H9 (cell line): ENCODE measurements around the gene SORCS2. TPM values are rescaled to one million over a fixed set of nuclear protein-coding genes. Genes with fewer than 3 reads are reported as not detected.

ENCODE experiments used
- DNase-seq: peaks from one replicate; pipeline ENCODE4 v3.0.0-alpha.2; 2017
- H2AFZ ChIP-seq: one replicate; pipeline ENCODE4 v1.6.1; 2013; ENCODE audit warnings: mild to moderate bottlenecking, low read length, control low read depth, moderate library complexity
- H2AK5ac ChIP-seq: 2 replicates; pipeline ENCODE4 v1.6.1; 2013; ENCODE audit warnings: low read length, control low read depth, mixed read lengths; ENCODE audit not compliant: insufficient read length
- H2BK120ac ChIP-seq: one replicate; pipeline ENCODE4 v1.6.1; 2013; ENCODE audit warnings: low read depth, mild to moderate bottlenecking, low read length, control low read depth, inconsistent platforms; ENCODE audit not compliant: poor library complexity, severe bottlenecking
- H2BK12ac ChIP-seq: 2 replicates; pipeline ENCODE4 v1.6.1; 2013; ENCODE audit warnings: low read length, control low read depth, mixed read lengths, low read depth; ENCODE audit not compliant: insufficient read length
- H2BK15ac ChIP-seq: 2 replicates; pipeline ENCODE4 v1.6.1; 2013; ENCODE audit warnings: low read depth, low read length, control low read depth
- H2BK20ac ChIP-seq: one replicate; pipeline ENCODE4 v1.6.1; 2013; ENCODE audit warnings: low read depth, mild to moderate bottlenecking, low read length, control low read depth, inconsistent platforms; ENCODE audit not compliant: poor library complexity, severe bottlenecking
- H2BK5ac ChIP-seq: 2 replicates; pipeline ENCODE4 v1.6.1; 2013; ENCODE audit warnings: low read length, control low read depth, mixed read lengths; ENCODE audit not compliant: insufficient read length
- H3K14ac ChIP-seq: 2 replicates; pipeline ENCODE4 v1.6.1; 2013; ENCODE audit warnings: low read length, control low read depth; ENCODE audit not compliant: insufficient read depth
- H3K18ac ChIP-seq: 2 replicates; pipeline ENCODE4 v1.6.1; 2013; ENCODE audit warnings: low read depth, mild to moderate bottlenecking, mixed read lengths, low read length, control low read depth; ENCODE audit not compliant: insufficient read length
- H3K23ac ChIP-seq: 2 replicates; pipeline ENCODE4 v1.6.1; 2013; ENCODE audit warnings: low read length, control low read depth, mixed read lengths, low read depth; ENCODE audit not compliant: insufficient read length
- H3K23me2 ChIP-seq: 2 replicates; pipeline ENCODE4 v1.6.1; 2013; ENCODE audit warnings: low read depth, mild to moderate bottlenecking, mixed read lengths, low read length, control low read depth; ENCODE audit not compliant: insufficient read length, poor library complexity, severe bottlenecking
- H3K27ac ChIP-seq: 2 replicates; pipeline ENCODE4 v1.5.1; 2013; ENCODE audit warnings: low read length, control low read depth, mixed read lengths, low read depth; ENCODE audit not compliant: insufficient read length
- H3K27me3 ChIP-seq: 2 replicates; pipeline ENCODE4 v1.6.1; 2013; ENCODE audit warnings: low read length, control low read depth, inconsistent platforms; ENCODE audit not compliant: insufficient read depth
- H3K4ac ChIP-seq: 2 replicates; pipeline ENCODE4 v1.6.1; 2013; ENCODE audit warnings: low read depth, mild to moderate bottlenecking, control low read depth, inconsistent platforms, low read length, moderate library complexity
- H3K4me1 ChIP-seq: 2 replicates; pipeline ENCODE4 v1.6.1; 2013; ENCODE audit warnings: low read length, control low read depth, inconsistent platforms; ENCODE audit not compliant: insufficient read depth
- H3K4me2 ChIP-seq: 2 replicates; pipeline ENCODE4 v1.6.1; 2013; ENCODE audit warnings: low read length, control low read depth, mixed read lengths; ENCODE audit not compliant: insufficient read length, insufficient read depth
- H3K56ac ChIP-seq: 2 replicates; pipeline ENCODE4 v1.6.1; 2013; ENCODE audit warnings: low read depth, mild to moderate bottlenecking, mixed read lengths, low read length, control low read depth; ENCODE audit not compliant: insufficient read length
- H3K79me1 ChIP-seq: 2 replicates; pipeline ENCODE4 v1.6.1; 2013; ENCODE audit warnings: low read depth, mild to moderate bottlenecking, moderate library complexity, low read length, control low read depth, inconsistent platforms; ENCODE audit not compliant: insufficient read depth, poor library complexity, severe bottlenecking
- H3K79me2 ChIP-seq: 2 replicates; pipeline ENCODE4 v1.6.1; 2013; ENCODE audit warnings: low read length, control low read depth, inconsistent platforms; ENCODE audit not compliant: insufficient read depth
- H3K9ac ChIP-seq: 2 replicates; pipeline ENCODE4 v1.6.1; 2013; ENCODE audit warnings: low read length, control low read depth, mixed read lengths; ENCODE audit not compliant: insufficient read length; ENCODE audit errors: extremely low read depth
- H3K9me3 ChIP-seq: one replicate; pipeline ENCODE4 v1.6.1; 2013; ENCODE audit warnings: low read depth, low read length, inconsistent platforms; ENCODE audit not compliant: control insufficient read depth
- H3T11ph ChIP-seq: one replicate; pipeline ENCODE4 v1.6.1; 2013; ENCODE audit warnings: mild to moderate bottlenecking, low read length, control low read depth, inconsistent platforms
- H4K20me1 ChIP-seq: one replicate; pipeline ENCODE4 v1.6.1; 2013; ENCODE audit not compliant: control insufficient read depth, insufficient read length, insufficient read depth
- H4K5ac ChIP-seq: 2 replicates; pipeline ENCODE4 v1.6.1; 2013; ENCODE audit warnings: low read depth, mild to moderate bottlenecking, mixed read lengths, low read length, control low read depth; ENCODE audit not compliant: insufficient read length
- H4K8ac ChIP-seq: replicated peaks from 2 replicates; pipeline ENCODE4 v1.6.1; 2013; ENCODE audit warnings: low read length, control low read depth, mixed read lengths, low read depth; ENCODE audit not compliant: insufficient read length
- H4K91ac ChIP-seq: 2 replicates; pipeline ENCODE4 v1.6.1; 2013; ENCODE audit warnings: low read depth, mild to moderate bottlenecking, moderate library complexity, mixed read lengths, low read length, control low read depth; ENCODE audit not compliant: insufficient read length
- H3K27ac Mint-ChIP-seq, 3 experiments: 2 replicates in 2 of 3; 3 replicates in 1 of 3; pipeline ENCODE4 v1.8.0; 2020 to 2021; ENCODE audit warnings: mixed read lengths in 3 of 3, mild to moderate bottlenecking in 1 of 3, moderate library complexity in 1 of 3
- H3K27me3 Mint-ChIP-seq: 2 replicates; pipeline ENCODE4 v1.8.0; 2021; ENCODE audit warnings: low read depth, mild to moderate bottlenecking, moderate library complexity, mixed read lengths
- H3K36me3 Mint-ChIP-seq, 3 experiments: 2 replicates in 2 of 3; 3 replicates in 1 of 3; pipeline ENCODE4 v1.8.0; 2020 to 2021; ENCODE audit warnings: low read depth in 3 of 3, mixed read lengths in 3 of 3; ENCODE audit not compliant: insufficient read depth in 1 of 3
- H3K4me1 Mint-ChIP-seq, 2 experiments: 2 replicates each; pipeline ENCODE4 v1.8.0; 2020; ENCODE audit warnings: mixed read lengths in 2 of 2
- H3K4me3 Mint-ChIP-seq, 2 experiments: 2 replicates in 1 of 2; 3 replicates in 1 of 2; pipeline ENCODE4 v1.8.0; 2020 to 2021; ENCODE audit warnings: mild to moderate bottlenecking in 2 of 2, mixed read lengths in 2 of 2, moderate library complexity in 1 of 2
- H3K9me3 Mint-ChIP-seq, 2 experiments: 2 replicates in 1 of 2; 3 replicates in 1 of 2; pipeline ENCODE4 v1.8.0; 2020; ENCODE audit warnings: mild to moderate bottlenecking in 2 of 2, mixed read lengths in 2 of 2, moderate library complexity in 1 of 2
- WGBS: extraction: QIAGEN DNeasy Blood & Tissue Kit; methylation state at CpG from one replicate; pipeline ENCODE4 v1.1.7; 2013; ENCODE audit warnings: missing lambda C conversion rate, low lambda C conversion rate, mixed read lengths; ENCODE audit not compliant: insufficient read length; ENCODE audit errors: extremely low coverage; 5-methylcytosine and 5-hydroxymethylcytosine counted together
- total RNA-seq: library from RNA; stranded (reverse); gene quantifications from 2 replicates; pipeline ENCODE4 v1.2.1, GENCODE V29; 2021
- TF ChIP-seq, protein P1 (sequence below): fragments of 200-600 bp; sonication (generic); conservative IDR thresholded peaks from 3 replicates; pipeline ENCODE4 v1.8.0; 2021; ENCODE audit warnings: antibody characterized with exemption, mild to moderate bottlenecking

SORCS2 gene
- total RNA-seq, 1 experiment from 2014 or later, result 0.57 TPM

DNA sequence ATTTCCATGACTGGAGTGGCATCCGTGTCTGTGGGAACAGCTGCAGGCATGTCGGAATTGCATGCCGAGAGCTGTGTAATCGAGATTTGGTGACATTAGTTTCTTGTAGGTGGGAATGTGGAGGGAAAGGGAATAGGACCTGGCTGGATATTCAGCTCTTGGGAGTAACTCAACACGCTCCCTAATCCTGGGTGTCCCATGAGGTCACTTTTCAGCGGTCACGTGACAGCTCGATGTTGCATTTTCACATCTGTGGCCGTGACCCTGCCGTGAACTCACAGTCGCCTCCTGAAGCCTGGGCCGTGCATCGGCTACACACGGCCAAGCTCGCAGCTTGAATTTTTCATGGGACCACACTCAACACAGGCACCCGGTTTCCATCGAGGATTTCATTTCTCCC, 268.2 kb downstream of the SORCS2 start:
- Histone ChIP-seq H2BK120ac (no peak overlapping the region), H2AK5ac (no peak overlapping the region), H2BK12ac (no peak overlapping the region), H2BK20ac (no peak overlapping the region), H3K79me2 (no peaks in the 10 kb centered on the region), H4K91ac (no peak overlapping the region), H3K23ac (no peak overlapping the region), H3K9ac (no peak overlapping the region), H3K79me1 (no peaks in the 10 kb centered on the region), H4K20me1 (no peaks in the 10 kb centered on the region), H3K4me1 (peaks cover 4% of the 10 kb centered on the region; the same call in 1 of the 2 replicates), H3K4ac (no peak overlapping the region), H3K14ac (no peak overlapping the region), H3K56ac (no peak overlapping the region), H4K5ac (no peak overlapping the region), H3K27me3 (no peaks in the 10 kb centered on the region), H4K8ac (no peak overlapping the region), H2AFZ (no peak overlapping the region), H3K4me2 (no peak overlapping the region), H2BK5ac (no peak overlapping the region), H3T11ph (no peak overlapping the region), H3K9me3 (no peaks in the 10 kb centered on the region), H3K18ac (no peak overlapping the region), H3K27ac (no peak overlapping the region), H2BK15ac (no peak overlapping the region), H3K23me2 (no peaks in the 10 kb centered on the region)
- Mint-ChIP-seq H3K27me3 (no peaks in the 10 kb centered on the region; the same call in 1 of the 2 replicates), H3K4me1 (peaks cover 38 to 43% of the 10 kb centered on the region in 2 experiments), H3K27ac (no peak overlapping the region; a peak in 1 of 7 replicates), H3K36me3 (peaks cover 0 to 1% (median 0%) of the 10 kb centered on the region in 3 experiments; a peak in 1 of 7 replicates), H3K9me3 (peaks cover 4% of the 10 kb centered on the region in 2 experiments; a peak in 3 of 5 replicates), H3K4me3 (no peak overlapping the region)
- DNase-seq, result no peak
- TF ChIP-seq, protein P1, sequence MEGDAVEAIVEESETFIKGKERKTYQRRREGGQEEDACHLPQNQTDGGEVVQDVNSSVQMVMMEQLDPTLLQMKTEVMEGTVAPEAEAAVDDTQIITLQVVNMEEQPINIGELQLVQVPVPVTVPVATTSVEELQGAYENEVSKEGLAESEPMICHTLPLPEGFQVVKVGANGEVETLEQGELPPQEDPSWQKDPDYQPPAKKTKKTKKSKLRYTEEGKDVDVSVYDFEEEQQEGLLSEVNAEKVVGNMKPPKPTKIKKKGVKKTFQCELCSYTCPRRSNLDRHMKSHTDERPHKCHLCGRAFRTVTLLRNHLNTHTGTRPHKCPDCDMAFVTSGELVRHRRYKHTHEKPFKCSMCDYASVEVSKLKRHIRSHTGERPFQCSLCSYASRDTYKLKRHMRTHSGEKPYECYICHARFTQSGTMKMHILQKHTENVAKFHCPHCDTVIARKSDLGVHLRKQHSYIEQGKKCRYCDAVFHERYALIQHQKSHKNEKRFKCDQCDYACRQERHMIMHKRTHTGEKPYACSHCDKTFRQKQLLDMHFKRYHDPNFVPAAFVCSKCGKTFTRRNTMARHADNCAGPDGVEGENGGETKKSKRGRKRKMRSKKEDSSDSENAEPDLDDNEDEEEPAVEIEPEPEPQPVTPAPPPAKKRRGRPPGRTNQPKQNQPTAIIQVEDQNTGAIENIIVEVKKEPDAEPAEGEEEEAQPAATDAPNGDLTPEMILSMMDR, result no peak
- WGBS, result no CpG with 5 or more reads among the region's 17 CpGs
